Spleen (tissue), 11 donors: ENCODE measurements around the gene MPV17L2. TPM values are rescaled to one million over a fixed set of nuclear protein-coding genes. Genes with fewer than 3 reads are reported as not detected.

Experiments used
- DNase-seq: peaks from one replicate; pipeline ENCODE4 v3.0.0-alpha.2; 2020
- H3K27ac ChIP-seq, 8 donors: fragments of 200-600 bp; sonication (generic) in 7 of 8; 1 replicate in 4 of 8; 2 replicates in 4 of 8; pipeline versions ENCODE4 v1.5.0 to v1.8.0; 2016 to 2021; ENCODE audit warnings: inconsistent platforms in 4 of 8, mild to moderate bottlenecking in 4 of 8, moderate library complexity in 1 of 8
- H3K27me3 ChIP-seq, 7 donors: fragments of 200-600 bp; sonication (generic) in 6 of 7; replicated peaks in 1 of 7; 1 replicate in 4 of 7; 2 replicates in 3 of 7; pipeline versions ENCODE4 v1.5.0 to v1.8.0; 2016 to 2021; ENCODE audit warnings: inconsistent platforms in 3 of 7, mild to moderate bottlenecking in 1 of 7
- H3K36me3 ChIP-seq, 6 donors: fragments of 200-600 bp; sonication (generic) in 5 of 6; 1 replicate in 4 of 6; 2 replicates in 2 of 6; pipeline versions ENCODE4 v1.5.0 to v1.8.0; 2016 to 2021; ENCODE audit warnings: inconsistent platforms in 2 of 6
- H3K4me1 ChIP-seq, 6 donors: fragments of 200-600 bp; sonication (generic) in 5 of 6; 1 replicate in 3 of 6; 2 replicates in 3 of 6; pipeline versions ENCODE4 v1.5.0 to v1.8.0; 2016 to 2021; ENCODE audit warnings: inconsistent platforms in 3 of 6
- H3K4me3 ChIP-seq, 8 donors: fragments of 200-600 bp; sonication (generic) in 7 of 8; 1 replicate in 4 of 8; 2 replicates in 4 of 8; pipeline versions ENCODE4 v1.5.0 to v1.8.0; 2016 to 2021; ENCODE audit warnings: inconsistent platforms in 4 of 8, mild to moderate bottlenecking in 4 of 8, moderate library complexity in 2 of 8
- H3K9me3 ChIP-seq, 8 donors: fragments of 200-600 bp; sonication (generic) in 7 of 8; 1 replicate in 4 of 8; 2 replicates in 4 of 8; pipeline versions ENCODE4 v1.5.0 to v1.8.0; 2016 to 2021; ENCODE audit warnings: inconsistent platforms in 4 of 8
- POLR2A ChIP-seq, 3 donors: fragments of 450-650 bp; IDR thresholded peaks; one replicate each; pipeline ENCODE4 v1.5.1; 2017; ENCODE audit warnings: antibody characterized with exemption in 3 of 3, mild to moderate bottlenecking in 1 of 3
- POLR2AphosphoS5 ChIP-seq, 3 donors: sonication (generic); formaldehyde crosslinking; IDR thresholded peaks; one replicate each; pipeline ENCODE4 v1.5.1; 2017; ENCODE audit warnings: antibody characterized with exemption in 3 of 3
- WGBS, 5 donors: extraction: QIAGEN DNeasy Blood & Tissue Kit in 3 of 5; methylation state at CpG; one replicate each; pipeline versions ENCODE4 v1.1.5 to v1.1.7; 2013 to 2018; 5-methylcytosine and 5-hydroxymethylcytosine counted together
- intact Hi-C: fragments of 100-400 bp; cut with DNase I; formaldehyde crosslinking; loops from one replicate; pipeline ENCODE4 v1.15.0; 2023; ENCODE audit warnings: low total_unique reads
- polyA plus RNA-seq, 3 donors: library from polyadenylated mRNA; stranded (reverse); fragments of 200-250 nt; gene quantifications; one replicate each; pipeline ENCODE4 v1.2.1, GENCODE V29; 2013
- total RNA-seq, 7 donors: library from RNA; depleted of rRNA in 3 of 7; stranded (reverse); fragments of >200 nt in 3 of 7; fragmentation: NEBNext Ultra II Directional in 4 of 7; extraction: Animal tissue kit (Norgen Biotek cat#: 25700) in 4 of 7; gene quantifications; one replicate each; pipeline versions ENCODE4 v1.1.0 to v1.2.1, GENCODE V29; 2016 to 2021
- TF ChIP-seq, protein P1 (sequence below), 11 experiments: fragments of 200-600 bp in 7 of 11; fragments of 450-650 bp in 4 of 11; sonication (generic) in 4 of 11; IDR thresholded peaks in 8 of 11; conservative IDR thresholded peaks in 3 of 11; 1 replicate in 7 of 11; 2 replicates in 4 of 11; pipeline versions ENCODE4 v1.4.0 to v1.8.0; 2016 to 2021; ENCODE audit warnings: antibody characterized with exemption in 11 of 11, inconsistent platforms in 4 of 11, mild to moderate bottlenecking in 1 of 11
- donor health status: healthy with polysubstance abuse.
- donor health status: DM: no; HTN: no; CAD: no; lungs with moderate emphysema.
- donor health status: DM: no; HTN: no; CAD: no.
- donor health status: Bipolar disorder and iron deficiency.
- donor health status: healthy.
- donor health status: DM: no; HTN: no; CAD: no.
- donor health status: DM: yes; HTN: yes; CAD: no.

MPV17L2 gene
- total and polyA plus RNA-seq, 10 donors = 7.8 to 15.4 (median 11.5) TPM

DNA sequence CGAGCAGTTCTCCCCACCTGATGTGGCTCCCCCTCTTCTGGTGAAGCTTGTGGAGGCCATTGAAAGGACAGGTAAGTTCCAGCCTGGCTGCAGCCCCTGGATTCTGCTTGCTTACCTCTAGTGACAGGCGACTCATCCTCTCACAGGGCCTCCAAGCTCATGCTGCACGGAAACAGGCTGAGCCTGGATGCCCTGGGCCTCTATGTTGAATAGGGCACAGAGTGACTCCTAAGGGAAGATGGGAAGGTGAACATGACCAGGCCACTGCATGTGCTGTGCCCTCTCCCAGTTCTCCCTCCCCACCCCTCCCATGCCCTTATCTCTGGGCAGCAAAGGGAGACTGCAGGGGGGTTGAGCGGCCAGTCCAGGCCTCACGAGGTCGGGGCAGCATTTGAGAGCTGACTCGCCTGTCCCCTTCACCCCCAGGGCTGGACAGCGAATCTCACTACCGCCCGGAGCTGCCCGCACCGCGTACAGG, 32.5 kb upstream of the MPV17L2 start:
- no peaks in the 10 kb centered on the region for H3K9me3 ChIP-seq
- TF ChIP-seq POLR2A (IDR thresholded peaks at IDR 0.05) (no peak), POLR2AphosphoS5 (IDR thresholded peaks at IDR 0.05) (no peak)
- TF ChIP-seq, protein P1, sequence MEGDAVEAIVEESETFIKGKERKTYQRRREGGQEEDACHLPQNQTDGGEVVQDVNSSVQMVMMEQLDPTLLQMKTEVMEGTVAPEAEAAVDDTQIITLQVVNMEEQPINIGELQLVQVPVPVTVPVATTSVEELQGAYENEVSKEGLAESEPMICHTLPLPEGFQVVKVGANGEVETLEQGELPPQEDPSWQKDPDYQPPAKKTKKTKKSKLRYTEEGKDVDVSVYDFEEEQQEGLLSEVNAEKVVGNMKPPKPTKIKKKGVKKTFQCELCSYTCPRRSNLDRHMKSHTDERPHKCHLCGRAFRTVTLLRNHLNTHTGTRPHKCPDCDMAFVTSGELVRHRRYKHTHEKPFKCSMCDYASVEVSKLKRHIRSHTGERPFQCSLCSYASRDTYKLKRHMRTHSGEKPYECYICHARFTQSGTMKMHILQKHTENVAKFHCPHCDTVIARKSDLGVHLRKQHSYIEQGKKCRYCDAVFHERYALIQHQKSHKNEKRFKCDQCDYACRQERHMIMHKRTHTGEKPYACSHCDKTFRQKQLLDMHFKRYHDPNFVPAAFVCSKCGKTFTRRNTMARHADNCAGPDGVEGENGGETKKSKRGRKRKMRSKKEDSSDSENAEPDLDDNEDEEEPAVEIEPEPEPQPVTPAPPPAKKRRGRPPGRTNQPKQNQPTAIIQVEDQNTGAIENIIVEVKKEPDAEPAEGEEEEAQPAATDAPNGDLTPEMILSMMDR (IDR thresholded peaks at IDR 0.05 in 8 of 11, conservative IDR thresholded peaks at IDR 0.05 in 3 of 11) = no peak
- no peak for DNase-seq
- peaks cover 0 to 51% (median 24%) of the 10 kb centered on the region in 6 donors for H3K36me3 ChIP-seq
- 71 to 83% (median 77%) methylated on average over 6 to 13 of the region's 13 CpGs for WGBS, 5 donors
- peak overlapping the region in 7 of 8 donors; percentile 15 to 69 (median 34) for H3K4me3 ChIP-seq
- peaks cover 14 to 65% (median 42%) of the 10 kb centered on the region in 6 donors for H3K4me1 ChIP-seq
- peak overlapping the region; percentile 29 to 87 (median 75) for H3K27ac ChIP-seq
- intact Hi-C loops = no loop called here
- no peaks in the 10 kb centered on the region for H3K27me3 ChIP-seq

DNA sequence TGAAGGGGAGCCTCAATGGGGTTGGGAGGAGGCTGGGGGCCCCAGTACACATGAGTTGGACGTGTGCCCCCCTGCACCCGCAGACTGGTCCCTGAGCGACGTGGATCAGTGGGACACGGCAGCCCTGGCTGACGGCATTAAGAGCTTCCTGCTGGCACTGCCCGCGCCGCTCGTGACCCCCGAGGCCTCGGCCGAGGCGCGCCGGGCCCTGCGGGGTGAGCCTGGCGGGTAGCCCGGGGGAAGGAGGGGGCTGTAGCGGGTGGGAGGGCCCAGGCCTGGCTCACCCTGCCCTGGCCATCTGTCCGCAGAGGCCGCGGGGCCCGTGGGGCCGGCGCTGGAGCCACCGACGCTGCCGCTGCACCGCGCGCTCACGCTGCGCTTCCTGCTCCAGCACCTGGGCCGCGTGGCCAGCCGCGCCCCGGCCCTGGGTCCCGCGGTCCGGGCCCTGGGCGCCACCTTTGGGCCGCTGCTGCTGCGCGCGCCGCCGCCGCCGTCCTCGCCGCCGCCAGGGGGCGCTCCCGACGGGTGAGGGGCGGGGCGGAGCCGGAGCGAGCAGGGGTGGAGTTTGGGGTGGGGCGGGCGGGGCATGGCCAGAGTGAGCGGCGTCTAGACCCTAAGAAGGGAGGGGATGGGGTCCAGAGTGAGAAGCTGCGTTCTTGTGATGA, 31.9 kb upstream of the MPV17L2 start:
- peaks cover 0 to 51% (median 25%) of the 10 kb centered on the region in 6 donors for H3K36me3 ChIP-seq
- H3K4me3 ChIP-seq = peak overlapping the region in 7 of 8 donors; percentile 15 to 69 (median 34)
- no peak for TF ChIP-seq POLR2A (IDR thresholded peaks at IDR 0.05)
- TF ChIP-seq, protein P1 (IDR thresholded peaks at IDR 0.05 in 8 of 11, conservative IDR thresholded peaks at IDR 0.05 in 3 of 11) = peak in 9 of 11 experiments; percentile 5 to 85 (median 77)
- peak in 2 of 3 donors; percentile 40 to 59 for TF ChIP-seq POLR2AphosphoS5 (IDR thresholded peaks at IDR 0.05)
- peak overlapping the region; percentile 29 to 87 (median 75) for H3K27ac ChIP-seq
- H3K27me3 ChIP-seq = no peaks in the 10 kb centered on the region
- H3K4me1 ChIP-seq = peaks cover 11 to 59% (median 37%) of the 10 kb centered on the region in 6 donors
- no peaks in the 10 kb centered on the region for H3K9me3 ChIP-seq
- DNase-seq = peak; percentile 96
- intact Hi-C loops = no loop called here
- 0 to 12% (median 4%) methylated on average over 2 to 66 of the region's 66 CpGs for WGBS, 5 donors

DNA sequence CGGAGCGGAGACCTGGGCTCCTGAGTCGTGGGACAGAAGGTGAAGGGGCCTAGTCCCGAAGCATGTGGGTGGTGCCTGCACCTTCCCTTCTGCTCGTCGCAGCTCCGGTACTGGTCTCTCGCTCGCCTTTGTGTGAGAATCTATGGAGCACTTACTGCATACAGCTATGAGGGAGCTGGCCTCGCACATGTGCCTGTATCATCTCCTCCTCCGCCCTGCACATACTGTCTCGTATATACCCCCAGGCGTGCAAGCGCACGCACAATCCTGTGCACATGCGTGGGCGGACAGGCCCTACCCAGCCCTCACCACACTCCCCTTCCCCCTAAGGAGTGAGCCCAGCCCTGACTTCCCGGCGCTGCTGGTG, 31.4 kb upstream of the MPV17L2 start:
- peak; percentile 83 for DNase-seq
- Histone ChIP-seq H3K27ac (peak overlapping the region in 3 of 8 donors; percentile 80 to 87 (median 86)), H3K27me3 (no peaks in the 10 kb centered on the region), H3K4me1 (peaks cover 11 to 54% (median 32%) of the 10 kb centered on the region in 6 donors), H3K9me3 (no peaks in the 10 kb centered on the region), H3K4me3 (peak overlapping the region in 4 of 8 donors; percentile 16 to 69 (median 42)), H3K36me3 (peaks cover 0 to 51% (median 29%) of the 10 kb centered on the region in 6 donors)
- 60 to 78% (median 68%) methylated on average over 19 of the region's 19 CpGs for WGBS, 5 donors
- TF ChIP-seq POLR2A (IDR thresholded peaks at IDR 0.05) (no peak), POLR2AphosphoS5 (IDR thresholded peaks at IDR 0.05) (no peak)
- TF ChIP-seq, protein P1 (IDR thresholded peaks at IDR 0.05 in 8 of 11, conservative IDR thresholded peaks at IDR 0.05 in 3 of 11) = peak in 6 of 11 experiments; percentile 2 to 51 (median 34)
- intact Hi-C loops = no loop called here

DNA sequence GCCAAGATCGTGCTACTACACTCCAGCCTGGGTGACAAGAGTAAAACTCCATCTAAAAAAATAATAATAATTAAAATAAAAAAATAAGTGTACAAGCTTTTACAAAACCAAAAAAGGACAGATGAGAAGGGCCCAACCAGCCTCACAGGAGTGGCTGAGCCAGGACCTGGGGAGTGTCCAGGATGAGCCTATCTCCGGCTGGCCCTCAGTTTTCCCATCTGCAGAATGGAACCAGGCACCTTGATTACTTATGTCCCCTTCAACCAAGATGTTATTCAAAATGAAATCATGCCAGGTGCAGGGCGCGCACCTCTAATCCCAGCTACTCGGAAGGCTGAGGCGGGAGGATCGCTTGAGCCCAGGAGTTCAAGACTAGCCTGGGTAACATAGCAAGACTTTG, 28.9 kb upstream of the MPV17L2 start:
- H3K27ac ChIP-seq = no peak overlapping the region
- DNase-seq = no peak
- peaks cover 8 to 52% (median 33%) of the 10 kb centered on the region in 6 donors for H3K4me1 ChIP-seq
- no peaks in the 10 kb centered on the region for H3K9me3 ChIP-seq
- no peak overlapping the region for H3K4me3 ChIP-seq
- no peaks in the 10 kb centered on the region for H3K27me3 ChIP-seq
- WGBS, 5 donors = 96 to 98% (median 97%) methylated on average over 7 of the region's 7 CpGs
- TF ChIP-seq, protein P1 (IDR thresholded peaks at IDR 0.05 in 8 of 11, conservative IDR thresholded peaks at IDR 0.05 in 3 of 11) = no peak
- TF ChIP-seq POLR2AphosphoS5 (IDR thresholded peaks at IDR 0.05) (no peak), POLR2A (IDR thresholded peaks at IDR 0.05) (no peak)
- H3K36me3 ChIP-seq = peaks cover 0 to 72% (median 43%) of the 10 kb centered on the region in 6 donors
- intact Hi-C loops = no loop called here
